ENCODE results near the gene FBXO11.
A peak's percentile ranks its signal among the peaks of the same experiment; 100 is the strongest.

The FBXO11 gene

GRCh38 chr2:47892338-47892730 is 14.0 kb downstream of the FBXO11 start:
- TF ChIP-seq, protein P1, sequence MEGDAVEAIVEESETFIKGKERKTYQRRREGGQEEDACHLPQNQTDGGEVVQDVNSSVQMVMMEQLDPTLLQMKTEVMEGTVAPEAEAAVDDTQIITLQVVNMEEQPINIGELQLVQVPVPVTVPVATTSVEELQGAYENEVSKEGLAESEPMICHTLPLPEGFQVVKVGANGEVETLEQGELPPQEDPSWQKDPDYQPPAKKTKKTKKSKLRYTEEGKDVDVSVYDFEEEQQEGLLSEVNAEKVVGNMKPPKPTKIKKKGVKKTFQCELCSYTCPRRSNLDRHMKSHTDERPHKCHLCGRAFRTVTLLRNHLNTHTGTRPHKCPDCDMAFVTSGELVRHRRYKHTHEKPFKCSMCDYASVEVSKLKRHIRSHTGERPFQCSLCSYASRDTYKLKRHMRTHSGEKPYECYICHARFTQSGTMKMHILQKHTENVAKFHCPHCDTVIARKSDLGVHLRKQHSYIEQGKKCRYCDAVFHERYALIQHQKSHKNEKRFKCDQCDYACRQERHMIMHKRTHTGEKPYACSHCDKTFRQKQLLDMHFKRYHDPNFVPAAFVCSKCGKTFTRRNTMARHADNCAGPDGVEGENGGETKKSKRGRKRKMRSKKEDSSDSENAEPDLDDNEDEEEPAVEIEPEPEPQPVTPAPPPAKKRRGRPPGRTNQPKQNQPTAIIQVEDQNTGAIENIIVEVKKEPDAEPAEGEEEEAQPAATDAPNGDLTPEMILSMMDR (IDR thresholded peaks at IDR 0.05; ENCODE audit: low read depth, low read length, missing control alignments): no peak
- no peaks in the 10 kb centered on the region for H3K27me3 ChIP-seq (replicated peaks)
- H3K36me3 ChIP-seq (replicated peaks): no peaks in the 10 kb centered on the region
- DNase-seq: no peak
- in situ Hi-C loops (cut with HindIII; ENCODE audit: low pct_ligation_motif_present, low sequenced_read_pairs): no loop called here
- no peak overlapping the region for H3K4me3 ChIP-seq (ENCODE audit: low read depth, low read length)
- H3K27ac ChIP-seq: no peak overlapping the region

DNA sequence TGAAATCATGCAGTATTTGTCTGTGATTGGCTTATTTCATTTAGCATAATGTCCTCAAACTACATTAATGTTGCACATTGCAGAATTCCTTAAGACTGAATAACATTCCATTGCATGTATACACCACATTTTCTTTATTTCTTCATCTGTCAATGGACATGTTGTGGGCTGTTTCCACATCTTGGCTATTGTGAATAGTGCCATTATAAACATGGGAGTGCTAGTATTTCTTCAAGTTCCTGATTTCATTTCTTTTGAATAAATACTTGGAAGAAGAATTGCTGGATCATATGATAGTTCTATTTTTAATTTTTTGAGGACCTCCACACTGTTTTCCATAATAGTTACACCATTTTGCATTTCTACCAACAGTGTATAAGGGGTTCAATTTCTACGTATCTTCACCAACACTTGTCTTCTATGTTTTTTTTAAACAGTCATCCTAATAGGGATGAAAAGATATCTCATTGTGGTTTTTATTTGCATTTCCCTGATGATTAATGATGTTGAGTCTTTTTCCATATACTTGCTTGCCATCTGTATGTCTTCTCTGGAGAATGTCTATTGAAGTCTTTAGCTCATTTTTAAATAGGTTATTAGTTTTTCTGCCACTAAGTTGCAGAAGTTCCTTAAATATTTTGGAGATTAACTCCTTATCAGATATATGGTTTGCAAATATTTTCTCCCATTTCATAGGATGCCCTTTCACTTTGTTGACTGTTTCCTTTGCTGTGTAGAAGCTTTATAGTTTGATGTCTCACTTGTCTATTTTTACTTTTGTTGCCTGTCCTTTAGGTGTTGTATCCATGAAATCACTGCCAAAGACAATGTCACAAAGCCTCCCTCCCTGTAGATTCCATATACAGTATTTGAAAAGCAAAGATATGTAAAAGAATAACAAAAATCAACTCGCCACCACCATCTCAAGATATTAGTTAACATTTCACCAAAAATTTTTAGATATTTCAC is 14.6 kb downstream of the FBXO11 start:
- in situ Hi-C loops (cut with HindIII; ENCODE audit: low pct_ligation_motif_present, low sequenced_read_pairs): no loop called here
- Histone ChIP-seq H3K4me3 (ENCODE audit: low read depth, low read length) (no peak overlapping the region), H3K36me3 (replicated peaks) (no peaks in the 10 kb centered on the region), H3K27me3 (replicated peaks) (no peaks in the 10 kb centered on the region), H3K27ac (no peak overlapping the region)
- TF ChIP-seq, protein P1 (IDR thresholded peaks at IDR 0.05; ENCODE audit: low read depth, low read length, missing control alignments): no peak
- DNase-seq: no peak

- H3K27me3 ChIP-seq (replicated peaks): no peaks in the 10 kb centered on the region
- TF ChIP-seq, protein P1 (IDR thresholded peaks at IDR 0.05; ENCODE audit: low read depth, low read length, missing control alignments): no peak
- DNase-seq: peak; percentile 93
- H3K4me3 ChIP-seq (ENCODE audit: low read depth, low read length): no peak overlapping the region
- in situ Hi-C loops (cut with HindIII; ENCODE audit: low pct_ligation_motif_present, low sequenced_read_pairs): no loop called here
- no peak overlapping the region for H3K27ac ChIP-seq
- no peaks in the 10 kb centered on the region for H3K36me3 ChIP-seq (replicated peaks)
These were observed 15.5 kb downstream of the FBXO11 start for GRCh38 chr2:47890711-47891368.

GRCh38 chr2:47888581-47889280 is 17.6 kb downstream of the FBXO11 start:
- peak; percentile 31 for DNase-seq
- TF ChIP-seq, protein P1 (IDR thresholded peaks at IDR 0.05; ENCODE audit: low read depth, low read length, missing control alignments): no peak
- H3K27ac ChIP-seq: no peak overlapping the region
- H3K4me3 ChIP-seq (ENCODE audit: low read depth, low read length): no peak overlapping the region
- in situ Hi-C loops (cut with HindIII; ENCODE audit: low pct_ligation_motif_present, low sequenced_read_pairs): no loop called here
- no peaks in the 10 kb centered on the region for H3K36me3 ChIP-seq (replicated peaks)
- no peaks in the 10 kb centered on the region for H3K27me3 ChIP-seq (replicated peaks)

DNA sequence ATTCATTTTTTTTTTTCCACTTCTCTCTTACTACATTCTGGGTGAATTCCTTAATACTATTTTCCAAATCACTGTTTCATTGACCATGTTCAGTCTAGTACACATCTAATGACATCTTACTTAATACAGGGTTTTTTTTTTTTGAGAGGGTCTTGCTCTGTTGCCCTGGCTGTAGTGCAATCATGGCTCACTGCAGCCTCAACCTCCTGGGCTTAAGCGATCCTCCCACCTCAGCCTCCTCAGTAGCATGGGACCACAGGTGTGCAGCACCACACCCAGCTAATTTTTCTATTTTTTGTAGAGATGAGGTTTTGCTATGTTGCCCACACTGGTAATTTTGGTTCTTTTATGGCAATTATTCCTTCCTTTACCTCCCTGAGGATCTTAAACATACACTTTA is 29.4 kb downstream of the FBXO11 start:
- H3K27me3 ChIP-seq (replicated peaks): no peaks in the 10 kb centered on the region
- TF ChIP-seq, protein P1 (IDR thresholded peaks at IDR 0.05; ENCODE audit: low read depth, low read length, missing control alignments): no peak
- in situ Hi-C loops (cut with HindIII; ENCODE audit: low pct_ligation_motif_present, low sequenced_read_pairs): no loop called here

More for the DNA sequence above, 29.4 kb downstream of the FBXO11 start:
- DNase-seq: no peak
- Histone ChIP-seq H3K36me3 (replicated peaks) (peaks cover 2% of the 10 kb centered on the region), H3K4me3 (ENCODE audit: low read depth, low read length) (no peak overlapping the region), H3K27ac (no peak overlapping the region)

All from brain microvascular endothelial cell (primary cell).